K562 (cell line): Measurements from ENCODE around the gene ZFAND3. TPM values are rescaled to one million over a fixed set of nuclear protein-coding genes. Genes with fewer than 3 reads are reported as not detected.

Experiments used
- ATAC-seq: fragments of 200-7000 bp; cut with Tn5 transposase; 3 replicates; pipeline ENCODE4 v1.9.1; 2020; ENCODE audit warnings: moderate library complexity
- BruUV-seq: library from RNA; stranded (reverse); fragments of 400-500 nt; replicated peaks from 2 replicates; lab custom pipeline; 2021; lab: Mats Ljungman, UMichigan
- CTCF ChIA-PET: fragments of 300-600 bp; formaldehyde crosslinking; extraction: SDS; loops from one replicate; lab custom pipeline; 2021; ENCODE audit warnings: low intra/inter-chr PET ratio; lab: Yijun Ruan, JAX
- POLR2A ChIA-PET: fragments of 300-600, 350-650 bp; sonication (Branson Sonifier 250); formaldehyde crosslinking; extraction: SDS; loops from one replicate; lab custom pipeline; 2021; ENCODE audit warnings: antibody characterized with exemption, inconsistent platforms; lab: Yijun Ruan, JAX
- DNase-seq, 4 experiments: peaks; one replicate each; pipeline versions ENCODE4 v3.0.0 to v3.0.0-alpha.2; 2011 to 2018; ENCODE audit warnings: low spot score in 3 of 4, mixed read lengths in 3 of 4; ENCODE audit errors: extremely low read depth in 1 of 4
- FAIRE-seq: peaks from 2 replicates; lab custom pipeline; 2011; peaks lifted over from hg19 to GRCh38; lab: Jason Lieb, UNC
- H2AFZ ChIP-seq: 2 replicates; pipeline ENCODE4 v1.6.0; 2011; ENCODE audit warnings: low read depth, low read length, control low read depth, inconsistent platforms
- H3K27ac ChIP-seq: fragments of 200-600 bp; 3 replicates; pipeline ENCODE4 v1.8.0; 2011; ENCODE audit warnings: low read depth, mild to moderate bottlenecking, control low read depth, inconsistent platforms, low read length, moderate library complexity, mixed read lengths; ENCODE audit errors: extremely low read depth
- H3K27me3 ChIP-seq, 2 experiments: fragments of 300-600 bp in 1 of 2; 2 replicates in 1 of 2; 3 replicates in 1 of 2; pipeline versions ENCODE4 v1.6.0 to v1.8.0; 2011; ENCODE audit warnings: inconsistent platforms in 2 of 2, low read length in 2 of 2, mild to moderate bottlenecking in 1 of 2, mixed read lengths in 1 of 2, moderate library complexity in 1 of 2; ENCODE audit not compliant: control insufficient read depth in 2 of 2, insufficient read depth in 2 of 2
- H3K36me3 ChIP-seq: fragments of 300-600 bp; 3 replicates; pipeline ENCODE4 v1.8.0; 2011; ENCODE audit warnings: mild to moderate bottlenecking, low read length, inconsistent platforms; ENCODE audit not compliant: control insufficient read depth, insufficient read depth
- H3K4me1 ChIP-seq, 2 experiments: fragments of 200-600 bp in 1 of 2; replicated peaks in 1 of 2; 2 replicates in 1 of 2; 3 replicates in 1 of 2; pipeline versions ENCODE4 v1.5.1 to v1.8.0; 2011; ENCODE audit warnings: inconsistent platforms in 2 of 2, low read length in 2 of 2, mild to moderate bottlenecking in 1 of 2, mixed read lengths in 1 of 2, moderate library complexity in 1 of 2; ENCODE audit not compliant: control insufficient read depth in 2 of 2, insufficient read depth in 2 of 2
- H3K4me2 ChIP-seq: 2 replicates; pipeline ENCODE4 v1.6.1; 2011; ENCODE audit warnings: low read length, control low read depth, inconsistent platforms, mixed read lengths; ENCODE audit not compliant: insufficient read depth
- H3K4me3 ChIP-seq: fragments of 200-600 bp; sonication (generic), shearing (Covaris generic); 2 replicates; pipeline ENCODE4 v1.5.1; 2016; ENCODE audit warnings: control low read depth, inconsistent platforms
- H3K79me2 ChIP-seq: fragments of 200-600 bp; 3 replicates; pipeline ENCODE4 v1.8.0; 2011; ENCODE audit warnings: low read length, inconsistent platforms; ENCODE audit not compliant: control insufficient read depth, insufficient read depth
- H3K9ac ChIP-seq, 2 experiments: 2 replicates each; pipeline versions ENCODE4 v1.6.0 to v1.6.1; 2011; ENCODE audit warnings: low read depth in 2 of 2, low read length in 2 of 2, control low read depth in 1 of 2, inconsistent platforms in 1 of 2, mild to moderate bottlenecking in 1 of 2, mixed read lengths in 1 of 2; ENCODE audit not compliant: insufficient read depth in 1 of 2
- H3K9me1 ChIP-seq: one replicate; pipeline ENCODE4 v1.6.0; 2011; ENCODE audit warnings: inconsistent platforms, mild to moderate bottlenecking, low read length, moderate library complexity; ENCODE audit not compliant: control insufficient read depth, insufficient read depth
- H3K9me3 ChIP-seq: replicated peaks from 2 replicates; pipeline ENCODE4 v1.5.1; 2011; ENCODE audit warnings: low read depth, low read length, inconsistent platforms; ENCODE audit not compliant: control insufficient read depth, insufficient read depth
- H4K20me1 ChIP-seq: replicated peaks from 2 replicates; pipeline ENCODE4 v1.6.1; 2011; ENCODE audit warnings: low read length, inconsistent platforms, mixed read lengths; ENCODE audit not compliant: control insufficient read depth, insufficient read depth
- CSDE1 ChIP-seq, 2 experiments: fragments of 450-650 bp; IDR thresholded peaks; 2 replicates each; pipeline ENCODE4 v1.6.1; 2016; ENCODE audit warnings: mild to moderate bottlenecking in 1 of 2
- FOXP1 ChIP-seq: sonication (generic); formaldehyde crosslinking; IDR thresholded peaks from 2 replicates; pipeline ENCODE4 v1.8.0; 2022; ENCODE audit warnings: mild to moderate bottlenecking, missing genetic modification reagents
- NCOA6 ChIP-seq: fragments of 450-650 bp; IDR thresholded peaks from 2 replicates; pipeline ENCODE4 v1.6.1; 2017; ENCODE audit warnings: mild to moderate bottlenecking
- RFX1 ChIP-seq: fragments of 450-650 bp; IDR thresholded peaks from 2 replicates; pipeline ENCODE4 v1.6.1; 2016; ENCODE audit warnings: mild to moderate bottlenecking, moderate library complexity
- ZNF639 ChIP-seq, 2 experiments: fragments of 200-800 bp in 1 of 2; sonication (Bioruptor generic) in 1 of 2; sonication (generic) in 1 of 2; formaldehyde crosslinking in 1 of 2; IDR thresholded peaks in 1 of 2; conservative IDR thresholded peaks in 1 of 2; 2 replicates each; pipeline versions ENCODE4 v1.5.0 to v1.6.1; 2016 to 2020; ENCODE audit warnings: missing compliant biosample characterization in 1 of 2, missing genetic modification characterization in 1 of 2, missing genetic modification reagents in 1 of 2
- WGBS: fragments of 100-300 bp; shearing (Covaris generic); methylation state at CpG from one replicate; pipeline ENCODE4 v1.1.6; 2016; ENCODE audit warnings: low coverage, mixed read lengths; ENCODE audit not compliant: insufficient coverage; ENCODE audit errors: missing lambda C conversion rate; 5-methylcytosine and 5-hydroxymethylcytosine counted together
- in situ Hi-C: fragments of 300-500 bp; cut with MboI; formaldehyde crosslinking; loops from 4 replicates; pipeline ENCODE4 v1.15.0; 2018; ENCODE audit warnings: inconsistent platforms, mixed read lengths
- intact Hi-C: fragments of 100-400 bp; cut with micrococcal nuclease; formaldehyde crosslinking; loops from 2 replicates; pipeline ENCODE4 v1.14.2; 2022
- polyA plus RNA-seq, 8 experiments: library from polyadenylated mRNA; depleted of rRNA in 4 of 8; stranded (reverse) in 5 of 8; unstranded in 3 of 8; fragments of >200 nt; fragmentation: Nextera tagmentation in 2 of 8; fragmentation: Illumina TruSeq in 1 of 8; extraction: Ambion mirVana in 2 of 8; extraction: Trizol in 1 of 8; gene quantifications; 2 replicates each; pipeline versions ENCODE4 v1.2.1 to v1.2.3, GENCODE V29; 2011 to 2014; ENCODE audit warnings: inconsistent platforms in 1 of 8, missing spikeins in 1 of 8
- total RNA-seq, 7 experiments: library from RNA; depleted of rRNA in 6 of 7; stranded (reverse); fragments of >200 nt in 6 of 7; fragmentation: Illumina TruSeq in 2 of 7; extraction: Trizol in 2 of 7; gene quantifications; 2 replicates each; pipeline versions ENCODE4 v1.2.1 to v1.2.3, GENCODE V29; 2011 to 2021; ENCODE audit warnings: low replicate concordance in 1 of 7
- TF ChIP-seq, protein P1 (sequence below): sonication (generic); IDR thresholded peaks from 2 replicates; pipeline ENCODE4 v1.6.1; 2016
- TF ChIP-seq, protein P2 (sequence below): IDR thresholded peaks from 3 replicates; pipeline ENCODE4 v1.6.1; 2011; ENCODE audit warnings: borderline replicate concordance, mild to moderate bottlenecking, moderate library complexity; ENCODE audit not compliant: insufficient read length; ENCODE audit errors: extremely low read depth
- TF ChIP-seq, protein P3 (sequence below): fragments of 450-650 bp; IDR thresholded peaks from 2 replicates; pipeline ENCODE4 v1.6.1; 2016; ENCODE audit warnings: antibody characterized with exemption

Gene ZFAND3
- total and polyA plus RNA-seq, 9 of the 15 experiments (the other 6 are each of a cell fraction or from before 2014, with no cell fraction given) = 0.81 to 26.6 (median 11.8) TPM

DNA sequence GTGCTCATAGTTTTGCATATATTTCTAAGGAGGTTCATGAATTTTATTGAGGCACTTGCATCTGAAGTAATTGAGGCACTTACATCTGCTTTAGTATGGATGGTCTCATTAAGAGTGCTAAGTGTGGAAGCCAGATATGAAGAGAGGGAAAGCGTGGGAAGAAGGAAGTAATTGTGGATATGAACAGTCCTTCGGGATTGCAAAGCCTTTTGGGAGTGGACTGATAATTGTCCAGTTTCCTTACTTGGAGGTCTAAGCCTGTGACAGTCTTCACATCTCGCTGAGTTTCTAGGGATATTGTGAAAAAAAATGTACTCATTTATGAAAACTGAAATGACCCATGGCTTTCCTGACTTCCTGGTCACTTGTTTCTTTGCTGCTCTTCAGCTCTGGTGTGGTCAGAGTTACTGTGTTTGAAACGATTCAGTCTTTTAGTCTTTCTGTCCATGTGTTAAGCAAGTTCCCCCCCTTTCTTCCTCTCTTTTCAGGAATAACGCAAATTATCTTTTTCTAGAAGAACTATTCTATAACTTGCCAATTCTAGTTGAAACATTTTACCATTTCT is 137.3 kb downstream of the ZFAND3 start:
- Histone ChIP-seq H3K9me3 (no peaks in the 10 kb centered on the region), H2AFZ (no peak overlapping the region), H3K79me2 (0 out of 3 replicates have a peak, but pooled peaks cover 6% of the 10 kb centered on the region), H3K9ac (no peak overlapping the region), H3K4me2 (no peak overlapping the region), H3K27me3 (no peaks in the 10 kb centered on the region), H3K36me3 (no peaks in the 10 kb centered on the region), H3K4me1 (no peaks in the 10 kb centered on the region), H3K9me1 (no peaks in the 10 kb centered on the region), H3K4me3 (no peak overlapping the region), H3K27ac (no peak overlapping the region), H4K20me1 (no peaks in the 10 kb centered on the region; the same call in 1 of the 2 replicates)
- DNase-seq (no peak), ATAC-seq (no peak), FAIRE-seq (peak; percentile 23)
- TF ChIP-seq NCOA6 (no peak), CSDE1 (IDR thresholded peaks at IDR 0.05) (no peak), FOXP1 (CRISPR knock-in tag) (no peak), ZNF639 (CRISPR knock-in tag; conservative IDR thresholded peaks at IDR 0.05 in 1 of 2, IDR thresholded peaks at IDR 0.05 in 1 of 2) (no peak), RFX1 (no peak)
- TF ChIP-seq, protein P1, sequence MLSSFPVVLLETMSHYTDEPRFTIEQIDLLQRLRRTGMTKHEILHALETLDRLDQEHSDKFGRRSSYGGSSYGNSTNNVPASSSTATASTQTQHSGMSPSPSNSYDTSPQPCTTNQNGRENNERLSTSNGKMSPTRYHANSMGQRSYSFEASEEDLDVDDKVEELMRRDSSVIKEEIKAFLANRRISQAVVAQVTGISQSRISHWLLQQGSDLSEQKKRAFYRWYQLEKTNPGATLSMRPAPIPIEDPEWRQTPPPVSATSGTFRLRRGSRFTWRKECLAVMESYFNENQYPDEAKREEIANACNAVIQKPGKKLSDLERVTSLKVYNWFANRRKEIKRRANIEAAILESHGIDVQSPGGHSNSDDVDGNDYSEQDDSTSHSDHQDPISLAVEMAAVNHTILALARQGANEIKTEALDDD = no peak
- TF ChIP-seq, protein P2, sequence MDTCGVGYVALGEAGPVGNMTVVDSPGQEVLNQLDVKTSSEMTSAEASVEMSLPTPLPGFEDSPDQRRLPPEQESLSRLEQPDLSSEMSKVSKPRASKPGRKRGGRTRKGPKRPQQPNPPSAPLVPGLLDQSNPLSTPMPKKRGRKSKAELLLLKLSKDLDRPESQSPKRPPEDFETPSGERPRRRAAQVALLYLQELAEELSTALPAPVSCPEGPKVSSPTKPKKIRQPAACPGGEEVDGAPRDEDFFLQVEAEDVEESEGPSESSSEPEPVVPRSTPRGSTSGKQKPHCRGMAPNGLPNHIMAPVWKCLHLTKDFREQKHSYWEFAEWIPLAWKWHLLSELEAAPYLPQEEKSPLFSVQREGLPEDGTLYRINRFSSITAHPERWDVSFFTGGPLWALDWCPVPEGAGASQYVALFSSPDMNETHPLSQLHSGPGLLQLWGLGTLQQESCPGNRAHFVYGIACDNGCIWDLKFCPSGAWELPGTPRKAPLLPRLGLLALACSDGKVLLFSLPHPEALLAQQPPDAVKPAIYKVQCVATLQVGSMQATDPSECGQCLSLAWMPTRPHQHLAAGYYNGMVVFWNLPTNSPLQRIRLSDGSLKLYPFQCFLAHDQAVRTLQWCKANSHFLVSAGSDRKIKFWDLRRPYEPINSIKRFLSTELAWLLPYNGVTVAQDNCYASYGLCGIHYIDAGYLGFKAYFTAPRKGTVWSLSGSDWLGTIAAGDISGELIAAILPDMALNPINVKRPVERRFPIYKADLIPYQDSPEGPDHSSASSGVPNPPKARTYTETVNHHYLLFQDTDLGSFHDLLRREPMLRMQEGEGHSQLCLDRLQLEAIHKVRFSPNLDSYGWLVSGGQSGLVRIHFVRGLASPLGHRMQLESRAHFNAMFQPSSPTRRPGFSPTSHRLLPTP = no peak
- TF ChIP-seq, protein P3, sequence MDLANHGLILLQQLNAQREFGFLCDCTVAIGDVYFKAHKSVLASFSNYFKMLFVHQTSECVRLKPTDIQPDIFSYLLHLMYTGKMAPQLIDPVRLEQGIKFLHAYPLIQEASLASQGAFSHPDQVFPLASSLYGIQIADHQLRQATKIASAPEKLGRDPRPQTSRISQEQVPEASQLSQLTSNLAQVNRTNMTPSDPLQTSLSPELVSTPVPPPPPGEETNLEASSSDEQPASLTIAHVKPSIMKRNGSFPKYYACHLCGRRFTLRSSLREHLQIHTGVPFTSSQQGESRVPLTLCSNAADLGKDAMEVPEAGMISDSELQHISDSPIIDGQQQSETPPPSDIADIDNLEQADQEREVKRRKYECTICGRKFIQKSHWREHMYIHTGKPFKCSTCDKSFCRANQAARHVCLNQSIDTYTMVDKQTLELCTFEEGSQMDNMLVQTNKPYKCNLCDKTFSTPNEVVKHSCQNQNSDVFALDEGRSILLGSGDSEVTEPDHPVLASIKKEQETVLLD = no peak
- ChIA-PET POLR2A (no interaction called here), CTCF (no interaction called here)
- in situ Hi-C loops = no loop called here
- WGBS = 66% methylated on average over 5 of the region's 5 CpGs
- no TSS peak for BruUV-seq
- intact Hi-C loops = no loop called here
